Esophagus muscularis mucosa (tissue), 4 donors: ENCODE measurements around the gene IDH2. TPM values are rescaled to one million over a fixed set of nuclear protein-coding genes. Genes with fewer than 3 reads are reported as not detected.

Experiments
- small RNA-seq, 3 donors: library from RNA; depleted of rRNA; stranded (forward); fragments of <200 nt; gene quantifications; one replicate each; pipeline ENCODE3, GENCODE V24; 2016
- total RNA-seq, 4 donors: library from RNA; depleted of rRNA; stranded (reverse); fragments of >200 nt; gene quantifications; one replicate each; pipeline versions ENCODE4 v1.1.0 to v1.2.1, GENCODE V29; 2016

Gene IDH2
- total RNA-seq, 4 donors from 2014 or later = 119 to 228 (median 171) TPM

Small RNA genes within 50 kb of the gene (small RNA-seq; reads per million reads assigned to genes)
- 0 reads per million in 3 donors for gene RF00066

Other genes with a start within 250 kb of the IDH2 start
- 10 to 100 TPM; 26.8 to 43.2 (median 37.3) TPM for gene AP3S2, start 208.5 kb downstream of the IDH2 start, total RNA-seq
- gene ARPIN, start 189.5 kb downstream of the IDH2 start, total RNA-seq = 10 to 100 TPM; 19.9 to 26.6 (median 25.4) TPM
- 10 to 100 TPM in 2 of 4 donors, 1 to 10 TPM in 2; 6.6 to 13.8 (median 10.1) TPM for gene ZNF710, start 101.1 kb downstream of the IDH2 start, total RNA-seq
- 10 to 100 TPM; 30.7 to 68.3 (median 43.4) TPM for gene SEMA4B, start 98.9 kb upstream of the IDH2 start, total RNA-seq
- gene CIB1, start 131.5 kb upstream of the IDH2 start, total RNA-seq = 10 to 100 TPM; 27.2 to 49.0 (median 33.8) TPM
- 1 to 10 TPM; 3.8 to 7.4 (median 5.3) TPM for gene GDPGP1, start 131.7 kb upstream of the IDH2 start, total RNA-seq
- gene TTLL13, start 147.1 kb upstream of the IDH2 start, total RNA-seq = under 1 TPM in 2 of 4 donors, not detected in 2; 0.32 to 0.42 TPM
- gene NGRN, start 163.2 kb upstream of the IDH2 start, total RNA-seq = 100 to 1,000 TPM; 140 to 166 (median 154) TPM
- gene ZNF774, start 249.8 kb upstream of the IDH2 start, total RNA-seq = 1 to 10 TPM; 1.5 to 2.3 (median 1.7) TPM